Ishikawa (cell line): Measurements from ENCODE around the gene GALK2.

Experiments used
- CEBPB ChIP-seq: IDR thresholded peaks from 2 replicates; pipeline ENCODE4 v1.6.1; 2012
- NFIC ChIP-seq: IDR thresholded peaks from 2 replicates; pipeline ENCODE4 v1.6.1; 2012
- TAF1 ChIP-seq: IDR thresholded peaks from 2 replicates; pipeline ENCODE4 v1.6.1; 2012; ENCODE audit warnings: low read depth, mild to moderate bottlenecking
- TF ChIP-seq, protein P1 (sequence below): IDR thresholded peaks from 2 replicates; pipeline ENCODE4 v1.6.1; 2012; ENCODE audit warnings: low read depth, mild to moderate bottlenecking

DNA sequence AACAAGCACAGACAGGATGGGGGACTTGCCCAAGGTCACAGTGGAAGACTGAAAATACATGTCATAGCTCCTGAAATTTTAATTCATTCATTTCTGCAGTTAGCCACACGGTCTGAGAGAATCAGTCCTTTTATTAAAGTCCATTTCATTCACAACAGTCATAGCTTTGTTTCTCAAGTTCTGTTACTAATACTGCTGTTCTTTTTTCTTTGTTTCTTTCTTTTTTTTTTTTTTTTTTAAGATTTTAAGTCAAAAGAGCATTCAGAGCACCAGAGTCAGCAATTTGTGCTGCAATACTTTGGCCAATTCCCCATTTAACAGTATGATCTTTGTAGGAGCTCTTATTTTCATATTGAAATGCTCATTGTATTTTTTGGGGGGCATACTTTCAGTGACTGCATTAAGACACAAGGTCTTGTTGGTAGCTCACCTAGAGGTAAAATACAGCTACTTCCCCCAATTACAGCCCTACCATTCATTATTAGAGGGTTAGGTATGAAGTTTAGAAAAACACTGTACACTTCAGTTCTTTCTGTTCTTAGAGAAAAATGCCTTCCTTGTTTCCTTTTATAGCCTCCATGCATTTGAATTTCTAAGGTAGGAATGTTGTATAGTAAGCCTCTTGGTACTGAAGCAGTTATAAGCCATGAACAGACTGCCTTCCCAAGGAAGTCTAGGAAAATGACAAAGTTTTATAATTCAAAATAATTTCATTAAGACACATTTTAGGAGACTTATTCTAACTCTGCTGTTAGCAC is 9.6 kb downstream of the GALK2 start:
- TF ChIP-seq, protein P1, sequence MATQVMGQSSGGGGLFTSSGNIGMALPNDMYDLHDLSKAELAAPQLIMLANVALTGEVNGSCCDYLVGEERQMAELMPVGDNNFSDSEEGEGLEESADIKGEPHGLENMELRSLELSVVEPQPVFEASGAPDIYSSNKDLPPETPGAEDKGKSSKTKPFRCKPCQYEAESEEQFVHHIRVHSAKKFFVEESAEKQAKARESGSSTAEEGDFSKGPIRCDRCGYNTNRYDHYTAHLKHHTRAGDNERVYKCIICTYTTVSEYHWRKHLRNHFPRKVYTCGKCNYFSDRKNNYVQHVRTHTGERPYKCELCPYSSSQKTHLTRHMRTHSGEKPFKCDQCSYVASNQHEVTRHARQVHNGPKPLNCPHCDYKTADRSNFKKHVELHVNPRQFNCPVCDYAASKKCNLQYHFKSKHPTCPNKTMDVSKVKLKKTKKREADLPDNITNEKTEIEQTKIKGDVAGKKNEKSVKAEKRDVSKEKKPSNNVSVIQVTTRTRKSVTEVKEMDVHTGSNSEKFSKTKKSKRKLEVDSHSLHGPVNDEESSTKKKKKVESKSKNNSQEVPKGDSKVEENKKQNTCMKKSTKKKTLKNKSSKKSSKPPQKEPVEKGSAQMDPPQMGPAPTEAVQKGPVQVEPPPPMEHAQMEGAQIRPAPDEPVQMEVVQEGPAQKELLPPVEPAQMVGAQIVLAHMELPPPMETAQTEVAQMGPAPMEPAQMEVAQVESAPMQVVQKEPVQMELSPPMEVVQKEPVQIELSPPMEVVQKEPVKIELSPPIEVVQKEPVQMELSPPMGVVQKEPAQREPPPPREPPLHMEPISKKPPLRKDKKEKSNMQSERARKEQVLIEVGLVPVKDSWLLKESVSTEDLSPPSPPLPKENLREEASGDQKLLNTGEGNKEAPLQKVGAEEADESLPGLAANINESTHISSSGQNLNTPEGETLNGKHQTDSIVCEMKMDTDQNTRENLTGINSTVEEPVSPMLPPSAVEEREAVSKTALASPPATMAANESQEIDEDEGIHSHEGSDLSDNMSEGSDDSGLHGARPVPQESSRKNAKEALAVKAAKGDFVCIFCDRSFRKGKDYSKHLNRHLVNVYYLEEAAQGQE = no peak
- TF ChIP-seq CEBPB (no peak), TAF1 (no peak), NFIC (no peak)
